GM21576 (cell line): ENCODE results near the gene TRIM2.

ENCODE experiments used
- ATAC-seq: cut with Tn5 transposase; IDR thresholded peaks from one replicate; pipeline ENCODE4 v1.9.1; 2021; ENCODE audit warnings: mild to moderate bottlenecking, moderate library complexity; ENCODE audit not compliant: unreplicated experiment

The TRIM2 gene

DNA sequence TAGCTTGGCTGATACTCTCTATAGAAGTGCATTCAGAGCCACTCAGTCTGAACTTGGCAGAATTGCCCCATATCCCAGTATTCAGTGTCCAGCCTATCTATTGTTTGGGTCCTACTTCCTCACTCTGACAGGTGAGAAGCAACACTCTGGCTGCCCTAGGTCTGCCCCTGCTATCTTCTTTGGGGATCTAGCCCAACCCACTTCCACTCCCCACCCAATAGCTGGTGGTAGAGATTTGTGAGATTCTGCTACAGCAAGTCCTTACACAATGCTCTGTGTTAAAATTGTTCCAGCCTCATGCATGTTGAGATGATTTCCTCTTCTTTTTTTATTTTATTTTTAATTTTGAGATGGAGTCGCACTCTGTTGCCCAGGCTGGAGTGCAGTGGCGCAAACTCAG is 67.6 kb downstream of the TRIM2 start:
- no peak for ATAC-seq

DNA sequence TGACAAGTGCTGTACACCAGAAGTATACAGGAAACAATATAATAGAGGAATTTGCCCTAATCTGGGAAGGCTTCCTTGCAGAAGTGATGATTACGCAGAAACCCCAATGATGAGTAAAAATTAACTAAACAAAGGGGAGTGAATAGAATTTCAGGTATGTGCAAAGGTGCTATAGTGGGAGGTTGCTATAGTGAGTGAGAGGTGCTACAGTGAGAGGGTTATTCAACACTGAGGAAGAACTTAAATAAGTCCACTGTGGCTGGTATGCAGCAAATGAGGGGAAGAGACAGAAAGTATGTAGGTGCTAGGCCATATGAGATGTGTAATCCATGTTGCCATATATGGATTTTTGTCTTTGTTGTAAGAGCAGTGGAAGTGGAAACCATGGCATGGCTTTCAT is 69.5 kb downstream of the TRIM2 start:
- no peak for ATAC-seq

- no peak for ATAC-seq
Measured at GRCh38 chr4:153274967-153275366, 70.7 kb downstream of the TRIM2 start.

DNA sequence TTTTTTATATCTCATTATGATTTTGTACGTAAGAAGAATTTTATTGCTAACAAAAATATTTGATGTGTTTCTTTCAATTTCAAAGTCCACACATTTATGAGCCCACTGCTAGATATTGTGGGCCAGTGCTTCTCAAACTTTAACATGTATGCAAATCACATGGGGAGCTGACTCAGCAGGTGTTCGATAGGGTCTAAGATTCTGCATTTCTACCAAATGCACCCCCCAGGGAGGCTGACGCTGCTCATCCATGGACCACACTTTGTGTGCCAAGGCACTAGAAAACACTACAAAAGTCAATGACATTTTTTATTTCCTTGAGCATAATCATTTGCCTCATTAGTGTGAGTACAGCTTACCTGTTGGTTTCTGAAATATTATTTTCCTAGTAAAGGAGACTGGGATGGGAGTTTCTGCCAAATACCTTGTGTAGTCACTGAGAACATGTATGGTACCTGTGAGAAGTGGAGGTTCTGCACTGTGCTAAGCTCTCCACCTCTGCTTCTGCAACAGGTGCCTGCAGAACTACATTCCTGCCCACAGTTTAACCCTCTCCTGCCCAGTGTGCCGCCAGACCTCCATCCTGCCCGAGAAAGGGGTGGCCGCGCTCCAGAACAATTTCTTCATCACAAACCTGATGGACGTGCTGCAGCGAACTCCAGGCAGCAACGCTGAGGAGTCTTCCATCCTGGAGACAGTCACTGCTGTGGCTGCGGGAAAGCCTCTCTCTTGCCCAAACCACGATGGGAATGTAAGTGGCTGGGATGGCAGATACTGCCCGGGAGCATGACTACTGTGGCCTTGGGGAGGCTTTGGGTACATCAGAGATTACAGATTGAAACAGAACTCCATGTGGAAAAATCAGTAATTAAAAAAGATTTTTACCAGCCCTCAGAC is 71.4 kb downstream of the TRIM2 start:
- no peak for ATAC-seq

DNA sequence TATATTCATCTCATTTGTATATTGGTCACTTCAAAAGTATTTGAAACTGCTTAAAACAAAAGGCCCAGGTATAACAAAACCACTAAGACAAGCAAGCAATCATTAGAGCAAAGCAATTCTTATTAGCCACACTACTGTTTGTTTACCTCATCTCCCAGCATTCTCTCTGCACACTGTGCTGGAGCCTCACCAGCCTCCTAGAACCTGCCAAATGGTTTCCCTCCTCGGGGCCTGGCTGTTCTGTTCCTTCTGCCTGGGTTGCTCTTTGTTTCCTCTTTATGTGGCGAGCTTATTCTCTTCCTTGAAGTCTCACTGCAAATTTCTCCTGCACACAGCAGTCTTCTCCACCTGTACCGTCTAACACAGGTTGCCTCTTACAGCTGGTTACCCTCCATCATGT is 72.7 kb downstream of the TRIM2 start:
- no peak for ATAC-seq

DNA sequence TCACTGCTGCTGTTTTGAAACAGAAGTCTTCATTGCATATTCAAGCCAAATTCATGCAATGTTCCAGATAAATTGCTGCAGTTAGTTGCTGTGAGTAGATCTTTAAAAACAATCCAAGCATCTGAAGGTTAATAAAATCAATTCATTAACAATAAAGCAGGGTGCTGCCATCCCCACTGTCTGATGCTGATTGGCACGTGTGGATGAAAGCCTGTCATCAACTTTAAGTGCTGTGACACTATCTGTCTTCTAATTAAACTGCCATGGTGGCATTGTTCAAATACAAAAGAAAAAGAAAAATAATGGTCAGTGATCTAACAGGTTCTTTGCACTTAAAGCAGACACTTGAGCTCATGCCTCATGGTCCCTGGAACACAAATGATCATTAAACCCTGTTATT is 77.2 kb downstream of the TRIM2 start:
- no peak for ATAC-seq

GRCh38 chr4:153282023-153282422 is 77.8 kb downstream of the TRIM2 start:
- ATAC-seq: no peak

- ATAC-seq: no peak
Measured at GRCh38 chr4:153283260-153283659, 79.0 kb downstream of the TRIM2 start.

- no peak for ATAC-seq
Measured at GRCh38 chr4:153290134-153290533, 85.9 kb downstream of the TRIM2 start.

GRCh38 chr4:153291562-153291961 is 87.3 kb downstream of the TRIM2 start:
- ATAC-seq: no peak

DNA sequence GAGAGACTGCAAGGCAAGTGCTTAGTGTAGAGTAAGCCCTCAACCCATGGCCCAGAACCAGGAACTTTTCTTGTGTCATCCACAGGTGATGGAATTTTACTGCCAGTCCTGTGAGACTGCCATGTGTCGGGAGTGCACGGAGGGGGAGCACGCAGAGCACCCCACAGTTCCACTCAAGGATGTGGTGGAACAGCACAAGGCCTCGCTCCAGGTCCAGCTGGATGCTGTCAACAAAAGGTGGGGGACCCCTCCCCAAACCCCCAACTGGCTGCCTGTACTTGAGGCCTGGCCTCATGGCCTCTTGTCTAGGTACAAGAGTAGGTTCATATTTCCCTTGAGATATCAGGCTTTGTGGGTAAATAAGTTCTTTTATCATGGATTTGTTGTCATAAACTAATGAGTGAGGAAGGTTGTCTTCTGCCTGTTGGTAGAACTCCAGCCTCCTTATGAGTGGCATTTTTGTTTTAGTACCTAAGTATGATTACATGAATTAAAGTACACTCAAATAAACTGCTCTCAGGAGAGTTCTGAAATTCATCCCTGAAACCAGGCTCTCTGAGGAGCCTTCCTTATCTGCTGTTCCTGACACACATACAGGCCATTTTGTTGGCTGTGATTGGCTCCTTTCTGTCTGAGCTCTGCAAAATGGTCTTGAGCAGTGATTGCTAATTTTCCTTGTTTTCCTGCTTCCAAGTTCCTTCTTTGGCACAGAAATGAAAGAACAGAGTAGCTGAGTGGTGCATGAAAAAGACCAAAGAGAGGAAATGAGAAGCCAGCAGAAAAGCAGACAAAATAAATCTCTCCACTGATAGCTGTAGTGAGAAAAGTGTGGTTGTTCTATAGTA is 88.9 kb downstream of the TRIM2 start:
- ATAC-seq: no peak

GRCh38 chr4:153293742-153294057 is 89.5 kb downstream of the TRIM2 start:
- no peak for ATAC-seq

GRCh38 chr4:153294631-153295030 is 90.4 kb downstream of the TRIM2 start:
- ATAC-seq: no peak

- ATAC-seq: no peak
Measured at GRCh38 chr4:153295131-153295755, 91.0 kb downstream of the TRIM2 start.

GRCh38 chr4:153296040-153296823 is 92.0 kb downstream of the TRIM2 start:
- ATAC-seq: no peak

DNA sequence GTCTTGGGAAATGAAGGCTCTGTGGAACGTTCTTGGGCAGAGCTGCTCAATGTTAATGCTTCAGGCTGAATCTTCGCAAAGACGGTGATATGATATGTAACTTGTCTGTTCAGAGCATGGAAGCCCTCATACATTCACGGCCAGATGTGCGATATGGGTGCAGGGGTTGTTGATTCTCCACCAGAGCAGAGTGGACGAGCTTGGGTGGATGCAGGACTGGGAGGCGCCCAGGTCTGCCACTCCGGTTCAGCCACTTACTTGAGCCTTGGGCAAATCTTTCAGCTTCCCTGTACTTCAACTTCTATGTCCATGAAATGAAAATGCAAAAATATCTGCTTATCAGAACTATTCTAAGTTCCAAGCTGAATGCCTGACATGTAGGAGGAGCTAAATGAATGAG is 92.9 kb downstream of the TRIM2 start:
- ATAC-seq: no peak

- no peak for ATAC-seq
Measured at GRCh38 chr4:153310793-153311192, 106.5 kb downstream of the TRIM2 start.

DNA sequence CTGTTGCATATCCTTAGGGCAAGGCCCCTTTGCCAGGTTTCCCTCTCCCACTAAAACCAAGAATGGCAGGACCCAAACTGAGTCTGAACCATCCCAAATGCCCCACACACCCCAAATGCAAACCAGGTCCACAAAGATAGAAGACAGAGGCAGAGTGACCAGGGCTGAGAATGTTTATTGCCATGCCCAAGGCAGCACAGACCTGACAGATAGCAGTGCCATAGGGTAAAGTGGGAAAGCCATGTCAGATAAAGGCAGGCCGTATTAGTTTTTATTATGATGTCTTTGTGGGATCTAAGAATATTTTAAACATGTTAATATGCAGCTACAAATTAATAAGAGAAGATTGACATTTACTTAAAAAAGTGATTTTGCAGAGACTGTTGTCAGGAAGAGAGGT is 110.7 kb downstream of the TRIM2 start:
- no peak for ATAC-seq

GRCh38 chr4:153318696-153319320 is 114.6 kb downstream of the TRIM2 start:
- peak; percentile 58 for ATAC-seq

DNA sequence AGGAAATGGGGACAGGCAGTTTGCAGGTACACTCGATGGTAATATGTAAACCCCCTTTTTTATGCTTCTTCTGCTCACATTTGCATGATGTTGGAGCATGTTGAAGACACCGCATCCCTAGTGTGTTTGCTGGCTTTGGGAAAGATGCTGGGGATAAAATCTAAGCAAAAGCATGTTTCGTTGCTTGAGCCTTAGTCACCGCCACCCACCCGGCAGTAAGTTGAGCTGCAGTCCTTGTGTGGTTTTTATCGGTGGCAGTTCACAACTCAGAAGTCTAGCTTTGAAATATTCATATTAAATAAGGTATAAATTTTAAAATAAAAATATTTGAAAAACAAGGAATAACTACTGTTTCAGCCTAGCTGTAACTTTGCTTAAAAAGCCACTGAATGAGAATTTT is 118.5 kb downstream of the TRIM2 start:
- ATAC-seq: no peak
